ENCODE data around the gene FTO. TPM values are rescaled to one million over a fixed set of nuclear protein-coding genes. Genes with fewer than 3 reads are reported as not detected.

Gene FTO
- total RNA-seq, 2 experiments from 2014 or later, result 46.3 to 47.2 TPM

DNA sequence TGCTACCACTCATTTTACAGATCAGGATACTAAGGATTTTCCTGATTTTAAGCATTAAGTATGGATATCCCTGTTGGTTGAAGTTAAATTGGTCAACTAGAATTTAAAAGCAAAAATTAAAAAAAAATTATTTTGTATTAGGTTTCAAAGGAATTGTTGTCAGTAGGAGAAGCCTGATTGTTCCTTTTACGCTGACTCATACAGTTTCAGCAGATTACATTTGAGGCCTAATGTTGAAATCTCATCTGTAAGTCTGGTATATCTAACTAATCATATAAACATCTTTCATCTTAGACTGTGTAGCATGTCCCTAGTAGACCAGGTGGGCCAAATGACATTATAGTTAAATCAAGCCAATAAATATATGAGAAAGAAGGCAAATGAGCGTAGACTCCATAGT, 83.5 kb downstream of the FTO start:
- H3K27ac Mint-ChIP-seq, result no peak overlapping the region
- H3K4me1 Mint-ChIP-seq, result no peaks in the 10 kb centered on the region
- H3K27me3 Mint-ChIP-seq, result no peaks in the 10 kb centered on the region
- ATAC-seq (ENCODE audit: low read depth) (no peak), DNase-seq (no peak)
- no peak overlapping the region for H3K4me3 Mint-ChIP-seq
- POLR2A ChIA-PET, result no interaction called here
- H3K9me3 Mint-ChIP-seq, result no peaks in the 10 kb centered on the region
- peaks cover 3% of the 10 kb centered on the region for H3K36me3 Mint-ChIP-seq

DNA sequence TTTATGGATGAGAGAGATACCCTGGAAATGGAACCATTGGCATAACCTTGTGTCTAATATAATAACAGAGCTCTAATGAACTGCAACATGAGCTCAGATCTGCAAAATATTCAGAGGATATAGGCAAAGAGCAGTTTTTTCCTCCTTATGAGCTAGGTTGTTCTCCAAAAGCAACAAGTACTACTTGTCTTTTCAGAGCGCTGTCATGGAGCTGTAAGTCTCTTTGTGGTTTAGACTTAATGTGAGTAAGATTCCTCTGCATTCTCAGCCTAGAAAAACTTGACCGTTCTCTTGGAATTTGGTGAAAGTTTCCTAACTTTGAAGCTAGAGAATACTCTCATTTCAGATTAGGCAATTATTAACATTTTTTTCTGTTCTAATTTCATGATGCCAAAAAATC, 85.2 kb downstream of the FTO start:
- ATAC-seq (ENCODE audit: low read depth), result no peak
- POLR2A ChIA-PET, result no interaction called here
- no peaks in the 10 kb centered on the region for H3K4me1 Mint-ChIP-seq
- H3K4me3 Mint-ChIP-seq, result no peak overlapping the region
- H3K9me3 Mint-ChIP-seq, result no peaks in the 10 kb centered on the region
- no peak for DNase-seq
- no peaks in the 10 kb centered on the region for H3K27me3 Mint-ChIP-seq
- no peak overlapping the region for H3K27ac Mint-ChIP-seq
- H3K36me3 Mint-ChIP-seq, result peaks cover 2% of the 10 kb centered on the region

DNA sequence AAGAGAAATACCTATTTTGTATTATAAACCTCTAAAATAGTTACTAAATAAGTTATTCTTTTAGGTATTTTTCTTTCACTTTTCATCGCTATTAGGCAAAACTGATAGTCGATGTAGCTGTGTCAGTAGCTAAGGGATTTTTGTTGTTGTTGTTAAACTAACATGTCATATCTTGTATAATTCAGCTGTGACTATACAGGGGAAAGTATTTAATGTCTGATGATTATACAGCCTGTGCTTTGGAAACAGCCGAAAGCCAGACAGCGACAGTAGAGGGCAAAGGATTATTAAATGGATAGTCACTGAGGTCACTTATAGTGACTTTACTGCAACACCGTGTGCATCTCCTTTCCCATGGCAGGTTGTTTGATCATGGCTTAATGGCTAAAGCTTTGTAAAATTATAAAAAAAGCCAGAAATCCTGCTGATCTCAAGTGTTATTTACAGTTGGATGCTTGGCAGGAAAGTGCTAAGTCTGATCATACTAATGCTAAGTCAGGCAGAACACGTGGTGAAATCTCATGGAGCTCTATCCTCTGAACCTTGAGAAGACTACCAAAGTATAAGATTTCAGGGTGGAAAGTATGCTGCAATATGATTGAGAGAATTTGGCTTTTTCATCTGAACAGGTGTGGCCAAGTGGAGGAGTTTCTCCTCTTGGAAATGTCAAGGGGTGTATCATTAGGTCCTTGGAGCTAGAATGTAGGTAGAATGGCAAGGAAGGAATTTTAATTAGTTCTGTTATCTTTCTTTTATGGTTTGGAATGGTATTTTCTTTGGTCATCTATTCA, 88.4 kb downstream of the FTO start:
- H3K4me1 Mint-ChIP-seq, result peaks cover 3% of the 10 kb centered on the region
- POLR2A ChIA-PET, result no interaction called here
- H3K27me3 Mint-ChIP-seq, result no peaks in the 10 kb centered on the region
- no peak for DNase-seq
- H3K9me3 Mint-ChIP-seq, result no peaks in the 10 kb centered on the region
- ATAC-seq (ENCODE audit: low read depth), result no peak
- no peak overlapping the region for H3K4me3 Mint-ChIP-seq
- no peak overlapping the region for H3K27ac Mint-ChIP-seq
- no peaks in the 10 kb centered on the region for H3K36me3 Mint-ChIP-seq

DNA sequence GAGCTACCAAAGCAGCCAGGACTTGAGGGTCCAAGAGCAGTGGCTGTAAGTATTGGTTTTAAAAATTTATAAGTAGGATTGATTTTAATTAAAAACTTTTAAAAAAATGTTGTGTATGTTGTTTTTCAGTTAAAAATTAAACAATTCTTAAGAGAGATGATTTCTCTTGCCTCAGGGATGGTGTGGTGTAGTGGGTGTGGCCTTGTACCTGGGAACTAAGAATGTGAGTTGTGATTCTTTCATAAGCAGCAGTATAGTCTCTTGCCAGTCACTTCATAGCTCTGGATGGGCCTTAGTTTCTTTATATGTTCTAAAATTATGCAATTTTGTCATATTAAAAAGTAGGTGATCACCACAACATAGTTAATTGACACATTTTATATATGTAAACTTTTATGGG, 99.5 kb downstream of the FTO start:
- no peak for DNase-seq
- H3K4me3 Mint-ChIP-seq, result no peak overlapping the region
- peaks cover 1% of the 10 kb centered on the region for H3K9me3 Mint-ChIP-seq
- no peak for ATAC-seq (ENCODE audit: low read depth)
- H3K27me3 Mint-ChIP-seq, result no peaks in the 10 kb centered on the region
- H3K36me3 Mint-ChIP-seq, result peaks cover 3% of the 10 kb centered on the region
- no peaks in the 10 kb centered on the region for H3K4me1 Mint-ChIP-seq
- no peak overlapping the region for H3K27ac Mint-ChIP-seq
- POLR2A ChIA-PET, result no interaction called here

DNA sequence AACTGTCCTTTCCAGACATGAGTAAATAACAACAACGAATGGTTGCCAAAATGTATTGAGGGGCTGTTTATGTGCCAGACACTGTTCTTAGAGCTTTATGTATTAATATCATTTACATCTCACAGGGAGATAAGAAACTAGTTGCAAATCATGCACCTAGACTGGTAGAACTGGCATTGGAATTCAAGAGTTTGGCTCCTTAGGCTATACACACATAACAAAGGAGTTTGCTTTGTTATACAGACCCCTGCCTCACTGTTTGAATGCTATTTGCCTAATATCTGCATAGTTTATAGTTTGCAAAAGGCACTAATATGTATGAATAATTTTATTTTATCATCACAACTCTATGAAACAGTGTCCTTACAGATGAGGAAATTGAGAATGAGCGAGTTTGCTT, 100.0 kb downstream of the FTO start:
- ATAC-seq (ENCODE audit: low read depth), result no peak
- Mint-ChIP-seq H3K27ac (no peak overlapping the region), H3K27me3 (no peaks in the 10 kb centered on the region), H3K9me3 (no peaks in the 10 kb centered on the region), H3K36me3 (peaks cover 3% of the 10 kb centered on the region), H3K4me1 (no peaks in the 10 kb centered on the region), H3K4me3 (no peak overlapping the region)
- no peak for DNase-seq
- POLR2A ChIA-PET, result interaction anchor here (0.6 kb wide), 1 partner anchor 1392 kb away, joined by 3 read pairs; no protein-coding TSS in a partner anchor

DNA sequence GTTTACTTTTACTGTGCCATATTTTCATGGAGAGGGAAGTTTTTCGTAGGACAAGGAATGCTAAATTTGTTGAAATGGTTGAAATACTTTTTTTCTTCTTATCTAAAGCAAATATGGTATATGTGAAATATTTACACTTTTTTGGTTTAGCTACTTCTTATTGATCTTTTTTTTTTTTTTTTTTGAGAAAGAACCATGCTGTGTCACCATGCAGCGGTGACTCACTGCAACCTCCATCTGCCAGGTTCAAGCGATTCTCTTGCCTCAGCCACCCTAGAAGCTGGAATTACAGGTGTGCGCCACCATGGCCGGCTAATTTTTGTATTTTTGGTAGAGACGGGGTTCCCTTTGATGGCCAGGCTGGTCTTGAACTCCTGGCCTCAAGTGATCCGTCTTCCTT, 100.5 kb downstream of the FTO start:
- H3K4me1 Mint-ChIP-seq, result no peaks in the 10 kb centered on the region
- ATAC-seq (ENCODE audit: low read depth), result no peak
- H3K27me3 Mint-ChIP-seq, result no peaks in the 10 kb centered on the region
- H3K9me3 Mint-ChIP-seq, result no peaks in the 10 kb centered on the region
- H3K4me3 Mint-ChIP-seq, result no peak overlapping the region
- POLR2A ChIA-PET, result interaction anchor here (0.6 kb wide), 1 partner anchor 1392 kb away, joined by 3 read pairs; no protein-coding TSS in a partner anchor
- H3K27ac Mint-ChIP-seq, result no peak overlapping the region
- DNase-seq, result no peak
- H3K36me3 Mint-ChIP-seq, result peaks cover 3% of the 10 kb centered on the region

DNA sequence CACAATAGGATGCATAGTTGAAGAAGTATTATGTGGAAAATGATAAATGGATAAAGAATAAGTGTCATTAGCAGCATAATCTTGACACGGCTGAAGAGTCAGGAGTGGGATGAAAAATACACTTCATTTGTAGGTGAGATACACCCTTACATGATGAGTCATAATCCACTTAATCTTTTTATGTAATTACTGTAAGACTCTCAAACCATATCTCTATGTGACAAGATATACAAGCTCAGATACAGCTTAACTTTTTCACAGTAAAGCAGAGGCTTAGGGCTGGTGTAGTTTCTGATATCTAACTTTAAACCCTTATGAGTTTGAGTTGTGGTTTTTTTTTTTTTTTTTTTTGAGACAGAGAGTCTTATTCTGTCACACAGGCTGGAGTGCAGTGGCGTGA, 101.2 kb downstream of the FTO start:
- Mint-ChIP-seq H3K9me3 (no peaks in the 10 kb centered on the region), H3K4me3 (no peak overlapping the region), H3K4me1 (no peaks in the 10 kb centered on the region), H3K36me3 (peaks cover 4% of the 10 kb centered on the region), H3K27ac (no peak overlapping the region), H3K27me3 (no peaks in the 10 kb centered on the region)
- POLR2A ChIA-PET, result no interaction called here
- no peak for ATAC-seq (ENCODE audit: low read depth)
- DNase-seq, result no peak

DNA sequence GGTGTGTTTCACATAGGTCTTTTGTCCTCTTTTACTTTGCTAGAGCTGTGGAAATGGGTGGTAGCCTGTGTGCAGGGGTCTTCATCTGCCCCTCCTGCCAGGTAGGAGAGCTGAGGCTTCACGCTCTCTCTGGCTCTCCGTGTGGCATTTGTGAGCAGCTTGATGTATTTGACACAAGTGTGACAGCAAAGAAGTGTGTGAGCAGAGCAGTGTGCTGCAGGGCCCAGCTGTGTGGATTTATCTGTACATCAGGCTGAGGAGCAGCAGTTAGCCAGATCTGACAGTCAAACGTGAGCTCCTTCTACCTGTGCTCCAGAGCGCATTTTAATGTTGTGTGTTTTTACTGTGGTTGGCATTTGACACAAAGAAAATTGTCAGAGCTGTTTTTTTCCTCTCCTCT, 101.8 kb downstream of the FTO start:
- no peak for DNase-seq
- H3K27ac Mint-ChIP-seq, result no peak overlapping the region
- H3K4me3 Mint-ChIP-seq, result no peak overlapping the region
- H3K36me3 Mint-ChIP-seq, result peaks cover 10% of the 10 kb centered on the region
- no peak for ATAC-seq (ENCODE audit: low read depth)
- H3K4me1 Mint-ChIP-seq, result no peaks in the 10 kb centered on the region
- H3K27me3 Mint-ChIP-seq, result no peaks in the 10 kb centered on the region
- no peaks in the 10 kb centered on the region for H3K9me3 Mint-ChIP-seq
- POLR2A ChIA-PET, result no interaction called here

DNA sequence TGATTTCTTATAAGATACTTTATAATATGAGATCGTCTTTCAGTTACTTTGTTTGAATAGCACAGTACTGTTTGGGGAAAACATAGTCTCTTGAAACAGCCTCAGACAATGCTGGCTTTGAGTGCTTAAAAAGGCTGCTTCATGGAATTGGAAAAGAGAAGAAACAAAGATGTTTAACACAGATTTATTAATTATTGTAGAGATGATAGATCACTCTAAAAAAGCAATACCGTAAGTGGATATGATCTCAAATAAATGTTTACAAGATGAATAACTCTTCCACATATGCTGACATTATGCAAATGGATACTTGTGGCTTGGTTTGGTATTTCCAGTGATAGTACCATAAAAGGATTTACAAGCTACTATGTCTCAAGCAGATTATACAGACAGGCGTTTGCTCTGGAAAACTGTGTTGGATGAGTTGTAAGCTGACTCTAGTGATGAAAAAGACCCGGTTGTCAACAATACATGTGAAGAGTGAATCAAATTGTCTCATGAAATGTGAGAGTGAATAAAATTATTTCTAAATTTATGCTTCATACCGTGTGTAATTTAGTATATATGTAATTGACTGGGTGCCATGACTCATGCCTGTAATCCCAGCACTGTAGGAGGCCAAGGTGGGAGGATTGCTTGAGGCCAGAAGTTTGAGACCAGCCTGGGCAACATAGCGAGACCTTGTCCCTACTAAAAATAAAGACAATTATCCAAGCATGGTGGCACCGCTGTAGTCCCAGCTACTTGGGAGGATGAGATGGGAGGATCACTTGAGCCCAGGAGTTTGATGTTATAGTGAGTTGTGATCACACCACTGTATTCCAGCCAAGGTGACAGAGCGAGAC, 105.4 kb downstream of the FTO start:
- Mint-ChIP-seq H3K4me3 (no peak overlapping the region), H3K27me3 (no peaks in the 10 kb centered on the region), H3K27ac (no peak overlapping the region), H3K36me3 (peaks cover 11% of the 10 kb centered on the region), H3K9me3 (no peaks in the 10 kb centered on the region), H3K4me1 (no peaks in the 10 kb centered on the region)
- DNase-seq (no peak), ATAC-seq (ENCODE audit: low read depth) (no peak)
- POLR2A ChIA-PET, result no interaction called here

DNA sequence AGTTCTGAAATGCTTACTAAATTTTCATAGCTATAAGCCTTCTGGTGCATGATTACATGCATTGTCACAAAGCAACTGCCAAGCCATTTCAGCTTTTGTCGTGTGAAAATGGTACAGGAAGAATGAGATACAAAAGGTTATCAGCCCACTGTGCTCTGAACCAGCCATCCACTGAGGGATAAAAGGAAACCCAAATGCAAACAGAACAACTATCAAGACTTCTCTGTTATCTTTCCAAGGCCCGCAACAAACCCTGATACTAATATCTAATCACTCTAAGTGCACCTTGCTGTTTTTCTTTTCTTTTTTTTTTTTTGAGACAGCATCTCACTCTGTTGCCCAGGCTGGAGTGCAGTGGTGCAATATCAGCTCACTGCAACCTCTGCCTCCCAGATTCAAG, 109.0 kb downstream of the FTO start:
- Mint-ChIP-seq H3K36me3 (peaks cover 27% of the 10 kb centered on the region), H3K4me3 (no peak overlapping the region), H3K4me1 (peaks cover 8% of the 10 kb centered on the region), H3K27ac (no peak overlapping the region), H3K9me3 (peaks cover 3% of the 10 kb centered on the region), H3K27me3 (no peaks in the 10 kb centered on the region)
- POLR2A ChIA-PET, result no interaction called here
- DNase-seq (no peak), ATAC-seq (ENCODE audit: low read depth) (no peak)

DNA sequence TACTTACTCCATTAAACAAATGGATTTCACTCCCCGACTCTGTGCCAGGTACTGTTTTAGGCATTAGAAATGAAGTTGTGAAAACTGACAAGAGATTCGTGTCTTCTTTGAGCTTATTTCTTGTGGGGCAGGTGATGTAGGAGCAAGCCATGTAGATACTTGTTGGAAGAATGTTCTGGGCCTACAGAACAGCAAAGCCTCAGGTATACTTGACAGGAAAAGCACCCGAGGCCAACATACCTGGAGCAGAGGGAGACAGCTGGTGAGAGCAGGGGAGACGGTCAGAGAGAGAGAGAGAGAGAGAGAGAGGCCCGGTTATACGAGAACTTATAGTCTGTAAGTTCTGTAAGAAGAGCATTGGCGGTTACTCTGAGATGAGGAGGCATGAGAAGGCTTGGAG, 110.8 kb downstream of the FTO start:
- H3K27me3 Mint-ChIP-seq, result no peaks in the 10 kb centered on the region
- H3K4me1 Mint-ChIP-seq, result peaks cover 8% of the 10 kb centered on the region
- no peak overlapping the region for H3K27ac Mint-ChIP-seq
- peaks cover 3% of the 10 kb centered on the region for H3K9me3 Mint-ChIP-seq
- peaks cover 27% of the 10 kb centered on the region for H3K36me3 Mint-ChIP-seq
- DNase-seq (no peak), ATAC-seq (ENCODE audit: low read depth) (no peak)
- POLR2A ChIA-PET, result no interaction called here
- no peak overlapping the region for H3K4me3 Mint-ChIP-seq

DNA sequence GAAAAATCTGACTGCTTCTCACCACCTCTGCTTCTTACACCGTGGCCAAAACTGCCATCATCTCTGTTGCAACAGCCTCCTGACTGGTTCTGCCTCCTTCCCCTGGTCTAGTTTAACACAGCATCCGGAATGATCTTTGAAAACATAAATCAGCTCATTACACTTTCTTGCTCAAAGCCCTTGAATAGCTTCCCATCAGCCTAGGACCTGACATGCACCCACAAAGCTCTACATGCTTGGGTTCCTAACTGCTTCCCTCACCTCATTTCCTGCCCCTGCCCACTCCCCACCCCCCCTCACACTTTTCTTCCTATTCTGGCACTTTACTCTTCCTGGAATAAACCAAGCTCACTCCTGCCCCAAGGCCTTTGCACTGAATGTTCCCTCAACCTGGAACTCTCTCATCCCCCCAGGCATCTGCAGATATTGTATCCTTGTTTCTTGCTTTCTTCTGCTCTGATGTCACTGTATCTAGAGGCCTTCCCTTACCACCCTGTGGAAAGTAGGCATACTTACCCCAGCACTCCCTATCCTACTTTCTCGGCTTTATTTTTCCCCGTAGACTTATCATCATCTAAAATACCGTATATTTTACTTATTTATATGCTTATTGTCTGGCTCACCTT, 112.4 kb downstream of the FTO start:
- Mint-ChIP-seq H3K36me3 (peaks cover 20% of the 10 kb centered on the region), H3K9me3 (peaks cover 3% of the 10 kb centered on the region), H3K27me3 (no peaks in the 10 kb centered on the region), H3K4me1 (peaks cover 8% of the 10 kb centered on the region), H3K4me3 (no peak overlapping the region), H3K27ac (no peak overlapping the region)
- DNase-seq, result no peak
- POLR2A ChIA-PET, result no interaction called here
- no peak for ATAC-seq (ENCODE audit: low read depth)

DNA sequence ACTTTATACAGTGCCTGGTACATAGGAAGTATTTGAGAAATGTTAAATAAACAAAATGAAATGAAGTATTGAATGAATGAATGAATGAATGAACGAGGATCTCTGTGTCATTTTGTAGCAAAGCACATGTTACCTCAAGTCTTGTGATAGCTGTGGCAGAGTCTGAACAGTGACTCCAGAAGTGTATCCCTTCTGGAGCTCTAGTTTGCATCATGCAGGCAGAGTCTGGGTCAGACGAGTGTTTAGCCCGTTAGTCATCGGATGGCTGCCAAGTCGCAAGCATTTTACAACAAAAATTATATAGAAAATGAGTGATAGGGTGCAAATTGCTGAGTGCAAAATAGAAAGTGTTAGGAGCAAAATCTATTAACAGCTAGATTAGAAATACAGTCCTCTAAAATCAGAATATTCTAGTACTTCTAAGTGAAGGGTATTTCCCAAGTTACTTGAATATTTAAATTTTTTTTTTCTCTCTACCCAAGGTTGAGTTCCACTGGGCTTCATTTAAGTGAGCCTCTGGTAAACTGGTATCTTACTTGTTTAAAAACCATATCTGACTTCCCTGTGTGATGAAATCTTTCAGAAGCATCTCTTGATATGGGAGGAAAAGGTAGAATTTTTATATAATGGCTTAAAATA, 113.3 kb downstream of the FTO start:
- H3K9me3 Mint-ChIP-seq, result peaks cover 3% of the 10 kb centered on the region
- H3K27ac Mint-ChIP-seq, result no peak overlapping the region
- no peaks in the 10 kb centered on the region for H3K27me3 Mint-ChIP-seq
- DNase-seq, result no peak
- peaks cover 20% of the 10 kb centered on the region for H3K36me3 Mint-ChIP-seq
- POLR2A ChIA-PET, result no interaction called here
- H3K4me1 Mint-ChIP-seq, result peaks cover 12% of the 10 kb centered on the region
- H3K4me3 Mint-ChIP-seq, result no peak overlapping the region
- ATAC-seq (ENCODE audit: low read depth), result no peak

Measured in activated naive CD8-positive, alpha-beta T cell treated with anti-CD3 and anti-CD28 coated beads, Interleukin-2, amount 10 ng/mL, durations not matched to agents 7 days and 5 days (primary cell).